ENCODE results near the gene UQCRC2.

Gene UQCRC2

GRCh38 chr16:21953541-21953902, 361 bp downstream of the UQCRC2 start (continued):
- TF ChIP-seq ZBTB11 (tag by site-specific recombination; conservative IDR thresholded peaks at IDR 0.05; ENCODE audit: low read depth) (no peak), MZF1 (tag by site-specific recombination; IDR thresholded peaks at IDR 0.05; ENCODE audit: borderline replicate concordance) (0 out of 2 replicates have a peak, but pooled peaks have one; percentile 6), ZNF18 (tag by site-specific recombination; IDR thresholded peaks at IDR 0.05) (0 out of 2 replicates have a peak, but pooled peaks have one; percentile 8), ZBTB48 (tag by site-specific recombination; IDR thresholded peaks at IDR 0.05) (no peak), KLF9 (tag by site-specific recombination; IDR thresholded peaks at IDR 0.05; ENCODE audit: low read depth) (no peak), ZNF324 (tag by site-specific recombination; IDR thresholded peaks at IDR 0.05) (no peak), SALL2 (tag by site-specific recombination; IDR thresholded peaks at IDR 0.05; ENCODE audit: borderline replicate concordance) (no peak), KLF1 (tag by site-specific recombination; IDR thresholded peaks at IDR 0.05) (no peak), ZNF692 (tag by site-specific recombination; IDR thresholded peaks at IDR 0.05) (no peak), ZNF366 (tag by site-specific recombination; conservative IDR thresholded peaks at IDR 0.05) (no peak), MYNN (tag by site-specific recombination; IDR thresholded peaks at IDR 0.05; ENCODE audit: borderline replicate concordance) (no peak), ZNF354C (tag by site-specific recombination; IDR thresholded peaks at IDR 0.05; ENCODE audit: borderline replicate concordance, low read depth) (no peak), ZNF133 (tag by site-specific recombination; IDR thresholded peaks at IDR 0.05) (no peak), WT1 (tag by site-specific recombination; IDR thresholded peaks at IDR 0.05) (no peak), YY1 (tag by site-specific recombination; IDR thresholded peaks at IDR 0.05) (0 out of 2 replicates have a peak, but pooled peaks have one; percentile 3), PRDM1 (tag by site-specific recombination; IDR thresholded peaks at IDR 0.05) (no peak), ZXDB (tag by site-specific recombination; IDR thresholded peaks at IDR 0.05) (no peak), ZNF623 (tag by site-specific recombination; IDR thresholded peaks at IDR 0.05) (no peak), PRDM6 (tag by site-specific recombination; IDR thresholded peaks at IDR 0.05) (no peak), ZBTB8A (tag by site-specific recombination; IDR thresholded peaks at IDR 0.05) (no peak), ZBTB7A (tag by site-specific recombination; IDR thresholded peaks at IDR 0.05; ENCODE audit: low read depth) (no peak), ZNF223 (tag by site-specific recombination; IDR thresholded peaks at IDR 0.05) (no peak), ZNF621 (tag by site-specific recombination; IDR thresholded peaks at IDR 0.05) (no peak), ZNF518A (tag by site-specific recombination; conservative IDR thresholded peaks at IDR 0.05; ENCODE audit: low read depth) (no peak), ZNF169 (tag by site-specific recombination; IDR thresholded peaks at IDR 0.05) (no peak), ZNF654 (tag by site-specific recombination; IDR thresholded peaks at IDR 0.05; ENCODE audit: low read depth) (no peak), ZNF777 (tag by site-specific recombination; IDR thresholded peaks at IDR 0.05; ENCODE audit: borderline replicate concordance) (no peak), ZIC2 (tag by site-specific recombination; IDR thresholded peaks at IDR 0.05) (peak; percentile 48; the same call in 1 of the 2 replicates), ZNF785 (tag by site-specific recombination; IDR thresholded peaks at IDR 0.05) (no peak)
